Astrocyte of the cerebellum (primary cell): ENCODE data around the gene B4GALT1.

Experiments
- DNase-seq: peaks from one replicate; pipeline ENCODE4 v3.0.0-alpha.2; 2011; ENCODE audit warnings: low read depth
- H3K4me3 ChIP-seq: 2 replicates; pipeline ENCODE4 v1.5.1; 2011; ENCODE audit warnings: mild to moderate bottlenecking, low read depth, low read length, moderate library complexity
- CTCF ChIP-seq: IDR thresholded peaks from 2 replicates; pipeline ENCODE4 v1.5.1; 2012; ENCODE audit warnings: low read length, low read depth, moderate library complexity, mild to moderate bottlenecking; ENCODE audit errors: missing control alignments
- in situ Hi-C: cut with HindIII; loops from 2 replicates; pipeline ENCODE4 v1.10.0; 2017; ENCODE audit warnings: low sequenced_read_pairs

Gene B4GALT1

GRCh38 chr9:33157960-33158842 is 8.9 kb downstream of the B4GALT1 start:
- no peak for DNase-seq
- no peak overlapping the region for H3K4me3 ChIP-seq
- TF ChIP-seq CTCF = no peak
- in situ Hi-C loops = no loop called here

- no peak for DNase-seq
- no peak overlapping the region for H3K4me3 ChIP-seq
- no peak for TF ChIP-seq CTCF
- in situ Hi-C loops = no loop called here
Measured at GRCh38 chr9:33155393-33155792, 11.7 kb downstream of the B4GALT1 start.

GRCh38 chr9:33154371-33154770 is 12.8 kb downstream of the B4GALT1 start:
- no peak for DNase-seq
- H3K4me3 ChIP-seq = no peak overlapping the region
- TF ChIP-seq CTCF = no peak
- in situ Hi-C loops = no loop called here

- in situ Hi-C loops = no loop called here
- TF ChIP-seq CTCF = no peak
- no peak for DNase-seq
- H3K4me3 ChIP-seq = no peak overlapping the region
Measured at GRCh38 chr9:33153666-33154065, 13.5 kb downstream of the B4GALT1 start.

- H3K4me3 ChIP-seq = no peak overlapping the region
- TF ChIP-seq CTCF = no peak
- in situ Hi-C loops = no loop called here
- no peak for DNase-seq
Measured at GRCh38 chr9:33153001-33153400, 14.1 kb downstream of the B4GALT1 start.

- in situ Hi-C loops = no loop called here
- no peak overlapping the region for H3K4me3 ChIP-seq
- DNase-seq = no peak
- TF ChIP-seq CTCF = no peak
Measured at GRCh38 chr9:33151601-33152000, 15.5 kb downstream of the B4GALT1 start.
